Hepatocyte (in vitro differentiated cells): Measurements from ENCODE around the gene TMCO4. TPM values are rescaled to one million over a fixed set of nuclear protein-coding genes. Genes with fewer than 3 reads are reported as not detected.

Source experiments
- DNase-seq: peaks from one replicate; pipeline ENCODE4 v3.0.0-alpha.2; 2016; ENCODE audit warnings: low spot score
- H2AFZ ChIP-seq: fragments of 200-600 bp; sonication (generic); 2 replicates; pipeline ENCODE4 v1.6.0; 2016; ENCODE audit warnings: antibody characterized with exemption, mild to moderate bottlenecking
- H3K27ac ChIP-seq: fragments of 200-600 bp; sonication (generic); 2 replicates; pipeline ENCODE4 v1.5.1; 2016; ENCODE audit warnings: mild to moderate bottlenecking
- H3K27me3 ChIP-seq: fragments of 200-600 bp; sonication (generic); 2 replicates; pipeline ENCODE4 v1.6.1; 2016
- H3K36me3 ChIP-seq: fragments of 200-600 bp; sonication (generic); replicated peaks from 2 replicates; pipeline ENCODE4 v1.5.1; 2016; ENCODE audit warnings: low read depth; ENCODE audit not compliant: insufficient read depth
- H3K4me1 ChIP-seq: fragments of 200-600 bp; sonication (generic); 2 replicates; pipeline ENCODE4 v1.5.1; 2016; ENCODE audit warnings: mild to moderate bottlenecking, moderate library complexity; ENCODE audit not compliant: insufficient read depth
- H3K4me2 ChIP-seq: fragments of 200-600 bp; sonication (generic); 2 replicates; pipeline ENCODE4 v1.6.0; 2016
- H3K4me3 ChIP-seq: fragments of 200-600 bp; sonication (generic); 2 replicates; pipeline ENCODE4 v1.5.1; 2016; ENCODE audit warnings: mild to moderate bottlenecking
- H3K79me2 ChIP-seq: fragments of 200-600 bp; sonication (generic); 2 replicates; pipeline ENCODE4 v1.6.0; 2017; ENCODE audit warnings: mild to moderate bottlenecking
- H3K9me2 ChIP-seq: fragments of 200-600 bp; sonication (generic); replicated peaks from 2 replicates; pipeline ENCODE4 v1.6.0; 2017; ENCODE audit warnings: mild to moderate bottlenecking; ENCODE audit not compliant: insufficient read depth
- H3K9me3 ChIP-seq: fragments of 200-600 bp; sonication (generic); 2 replicates; pipeline ENCODE4 v1.5.1; 2016; ENCODE audit warnings: low read depth, mild to moderate bottlenecking
- H4K20me1 ChIP-seq: fragments of 200-600 bp; sonication (generic); 2 replicates; pipeline ENCODE4 v1.6.0; 2016; ENCODE audit warnings: mild to moderate bottlenecking; ENCODE audit not compliant: insufficient read depth, poor library complexity, severe bottlenecking
- EZH2 ChIP-seq: fragments of 200-600 bp; sonication (generic); IDR thresholded peaks from 2 replicates; pipeline ENCODE4 v1.6.1; 2016; ENCODE audit warnings: antibody characterized with exemption, mild to moderate bottlenecking, borderline replicate concordance
- EZH2phosphoT487 ChIP-seq: fragments of 200-600 bp; sonication (generic); IDR thresholded peaks from one replicate; pipeline ENCODE4 v1.6.1; 2018; ENCODE audit warnings: antibody characterized with exemption, mild to moderate bottlenecking, low read depth, moderate library complexity; ENCODE audit not compliant: unreplicated experiment, severe bottlenecking
- WGBS: methylation state at CpG from one replicate; pipeline ENCODE4 v1.1.6; 2016; ENCODE audit warnings: low lambda C conversion rate; ENCODE audit errors: missing lambda C conversion rate; 5-methylcytosine and 5-hydroxymethylcytosine counted together
- polyA plus RNA-seq: library from polyadenylated mRNA; unstranded; fragments of >200 nt; fragmentation: Nextera tagmentation; extraction: Ambion mirVana; gene quantifications from 2 replicates; pipeline ENCODE4 v1.2.1, GENCODE V29; 2016
- total RNA-seq: library from RNA; depleted of rRNA; stranded (reverse); fragments of >200 nt; gene quantifications from 2 replicates; pipeline ENCODE4 v1.2.3, GENCODE V29; 2014
- TF ChIP-seq, protein P1 (sequence below): fragments of 200-600 bp; sonication (generic); IDR thresholded peaks from 2 replicates; pipeline ENCODE4 v1.5.1; 2016; ENCODE audit warnings: antibody characterized with exemption, mild to moderate bottlenecking; ENCODE audit not compliant: poor library complexity

Gene TMCO4
- total and polyA plus RNA-seq, 2 experiments from 2014 or later = 8.7 to 13.0 TPM

- no peak for DNase-seq
- Histone ChIP-seq H4K20me1 (no peaks in the 10 kb centered on the region), H3K9me3 (no peaks in the 10 kb centered on the region), H3K4me3 (no peak overlapping the region), H3K27ac (no peak overlapping the region), H3K36me3 (no peaks in the 10 kb centered on the region), H2AFZ (no peak overlapping the region), H3K4me1 (no peaks in the 10 kb centered on the region), H3K4me2 (no peak overlapping the region), H3K9me2 (no peaks in the 10 kb centered on the region), H3K79me2 (no peaks in the 10 kb centered on the region), H3K27me3 (no peaks in the 10 kb centered on the region)
- TF ChIP-seq EZH2phosphoT487 = no peak
- TF ChIP-seq, protein P1, sequence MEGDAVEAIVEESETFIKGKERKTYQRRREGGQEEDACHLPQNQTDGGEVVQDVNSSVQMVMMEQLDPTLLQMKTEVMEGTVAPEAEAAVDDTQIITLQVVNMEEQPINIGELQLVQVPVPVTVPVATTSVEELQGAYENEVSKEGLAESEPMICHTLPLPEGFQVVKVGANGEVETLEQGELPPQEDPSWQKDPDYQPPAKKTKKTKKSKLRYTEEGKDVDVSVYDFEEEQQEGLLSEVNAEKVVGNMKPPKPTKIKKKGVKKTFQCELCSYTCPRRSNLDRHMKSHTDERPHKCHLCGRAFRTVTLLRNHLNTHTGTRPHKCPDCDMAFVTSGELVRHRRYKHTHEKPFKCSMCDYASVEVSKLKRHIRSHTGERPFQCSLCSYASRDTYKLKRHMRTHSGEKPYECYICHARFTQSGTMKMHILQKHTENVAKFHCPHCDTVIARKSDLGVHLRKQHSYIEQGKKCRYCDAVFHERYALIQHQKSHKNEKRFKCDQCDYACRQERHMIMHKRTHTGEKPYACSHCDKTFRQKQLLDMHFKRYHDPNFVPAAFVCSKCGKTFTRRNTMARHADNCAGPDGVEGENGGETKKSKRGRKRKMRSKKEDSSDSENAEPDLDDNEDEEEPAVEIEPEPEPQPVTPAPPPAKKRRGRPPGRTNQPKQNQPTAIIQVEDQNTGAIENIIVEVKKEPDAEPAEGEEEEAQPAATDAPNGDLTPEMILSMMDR = no peak
- TF ChIP-seq EZH2 = no peak
- WGBS = 88% methylated on average over 9 of the region's 9 CpGs
Observed at GRCh38 chr1:19685994-19686393, 113.7 kb downstream of the TMCO4 start.

DNA sequence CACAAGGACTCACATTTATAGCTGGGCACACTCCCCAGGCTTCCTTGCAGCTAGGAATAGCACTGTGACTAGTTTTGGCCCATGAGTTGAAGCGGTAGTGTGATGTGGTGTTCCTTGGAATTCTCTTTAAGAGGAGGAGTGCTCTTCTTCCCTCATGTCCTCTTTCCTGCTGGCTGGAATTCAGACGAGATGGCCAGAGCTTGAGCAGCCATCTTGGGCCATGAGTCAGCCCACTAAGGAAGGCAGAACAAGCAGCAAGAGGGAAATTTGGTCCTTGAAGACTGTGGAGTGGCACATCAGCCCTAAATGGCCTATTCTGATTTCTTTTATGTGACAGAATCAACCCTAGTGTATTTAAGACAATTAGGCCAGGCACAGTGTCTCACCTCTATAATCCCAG is 115.0 kb downstream of the TMCO4 start:
- DNase-seq = no peak
- no peaks in the 10 kb centered on the region for H3K4me1 ChIP-seq
- no peak overlapping the region for H3K27ac ChIP-seq
- no peak overlapping the region for H3K4me2 ChIP-seq
- H3K79me2 ChIP-seq = no peaks in the 10 kb centered on the region
- no peaks in the 10 kb centered on the region for H3K9me2 ChIP-seq
- H4K20me1 ChIP-seq = no peaks in the 10 kb centered on the region
- no peaks in the 10 kb centered on the region for H3K9me3 ChIP-seq
- H3K4me3 ChIP-seq = no peak overlapping the region
- no peaks in the 10 kb centered on the region for H3K27me3 ChIP-seq
- no peak overlapping the region for H2AFZ ChIP-seq
- WGBS = 82% methylated on average over 2 of the region's 2 CpGs
- TF ChIP-seq, protein P1 = no peak
- TF ChIP-seq EZH2phosphoT487 (no peak), EZH2 (no peak)
- H3K36me3 ChIP-seq = no peaks in the 10 kb centered on the region

- Histone ChIP-seq H3K4me2 (no peak overlapping the region), H3K36me3 (no peaks in the 10 kb centered on the region), H3K27me3 (no peaks in the 10 kb centered on the region), H3K9me2 (no peaks in the 10 kb centered on the region), H3K4me1 (no peaks in the 10 kb centered on the region), H3K27ac (no peak overlapping the region), H4K20me1 (no peaks in the 10 kb centered on the region), H3K9me3 (no peaks in the 10 kb centered on the region), H3K4me3 (no peak overlapping the region), H3K79me2 (no peaks in the 10 kb centered on the region), H2AFZ (no peak overlapping the region)
- 94% methylated on average over 7 of the region's 8 CpGs for WGBS
- DNase-seq = no peak
- TF ChIP-seq EZH2phosphoT487 (no peak), EZH2 (no peak)
- TF ChIP-seq, protein P1 = no peak
Observed at GRCh38 chr1:19683351-19683750, 116.4 kb downstream of the TMCO4 start.

DNA sequence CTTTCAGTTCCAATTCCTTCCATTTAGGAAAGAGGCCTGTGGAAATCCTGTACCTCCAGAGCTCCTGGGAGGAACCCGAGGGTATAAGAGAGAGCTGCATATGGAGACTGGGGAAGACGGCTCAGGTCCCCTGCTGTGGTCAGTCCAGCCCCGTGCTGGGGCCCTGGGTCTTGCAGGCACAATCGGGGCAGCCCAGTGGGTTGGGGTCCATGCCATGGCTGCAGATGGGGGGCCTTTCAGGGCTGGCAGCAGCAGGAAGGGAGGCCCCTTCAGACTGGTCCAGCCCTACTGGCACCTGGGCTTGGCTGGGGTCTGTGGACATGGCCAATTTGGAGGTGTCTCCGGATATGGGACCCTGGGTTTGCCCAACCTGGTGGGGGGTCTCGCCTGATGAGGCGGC is 116.8 kb downstream of the TMCO4 start:
- Histone ChIP-seq H3K79me2 (no peaks in the 10 kb centered on the region), H3K4me2 (no peak overlapping the region), H3K4me1 (no peaks in the 10 kb centered on the region), H3K4me3 (no peak overlapping the region), H2AFZ (no peak overlapping the region), H3K36me3 (no peaks in the 10 kb centered on the region), H3K9me3 (no peaks in the 10 kb centered on the region), H3K9me2 (no peaks in the 10 kb centered on the region), H3K27ac (no peak overlapping the region), H3K27me3 (no peaks in the 10 kb centered on the region), H4K20me1 (no peaks in the 10 kb centered on the region)
- TF ChIP-seq EZH2phosphoT487 = no peak
- TF ChIP-seq, protein P1 = no peak
- no peak for TF ChIP-seq EZH2
- 82% methylated on average over 7 of the region's 7 CpGs for WGBS
- DNase-seq = no peak
